ENCODE measurements around the gene TADA1.

DNA sequence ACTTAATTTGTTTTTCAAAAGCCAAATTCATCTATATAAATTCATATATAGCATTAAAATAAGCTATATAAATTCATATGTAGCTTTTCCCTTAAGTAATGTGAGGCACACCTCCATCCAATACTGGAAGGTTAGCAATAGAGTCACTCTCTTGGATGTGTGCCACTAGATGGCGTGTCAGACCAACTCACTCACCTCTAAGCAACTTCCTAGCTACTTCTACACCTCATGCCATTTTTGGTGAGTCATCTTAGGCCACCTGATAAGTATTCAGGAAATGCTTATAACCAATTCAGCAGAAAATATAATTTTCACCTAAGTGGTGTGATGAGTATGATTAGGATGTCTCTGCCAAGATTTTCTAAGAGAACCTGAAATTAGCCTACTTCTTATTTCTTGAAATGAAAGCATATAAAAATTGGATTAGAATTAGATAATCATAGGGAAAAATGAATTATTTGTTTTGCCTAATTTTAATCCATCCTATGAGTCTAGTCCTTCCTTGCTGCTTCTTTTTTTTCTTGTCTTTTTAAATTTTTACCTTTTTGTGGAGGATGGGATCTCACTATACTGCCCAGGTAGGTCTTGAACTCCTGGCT is 34.4 kb upstream of the TADA1 start:
- TF ChIP-seq CTCF (IDR thresholded peaks at IDR 0.05) (peak in 5 of 7 experiments; percentile 34 to 72 (median 46)), POLR2A (IDR thresholded peaks at IDR 0.05) (no peak)

All from stomach (tissue), 4 donors.